ENCODE data around the gene ICE2.

Gene ICE2

DNA sequence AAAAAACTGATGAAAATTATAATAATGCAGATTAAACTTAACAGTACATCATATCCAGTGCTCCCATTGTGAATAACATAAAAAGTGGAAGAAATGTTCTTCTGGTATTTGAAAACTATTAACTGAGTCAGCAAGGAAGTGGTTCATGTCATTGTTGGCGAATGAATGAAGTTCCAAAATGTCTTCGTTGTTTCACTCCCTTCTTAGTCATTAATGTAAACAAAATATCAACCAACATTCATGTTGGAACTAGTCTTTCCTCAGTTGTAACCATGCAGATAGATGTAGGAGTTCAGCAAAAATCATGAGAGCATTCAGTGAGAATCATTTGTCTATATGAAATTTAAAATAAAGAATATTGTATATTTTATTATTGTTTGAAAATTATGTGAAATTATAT is 44.1 kb upstream of the ICE2 start:
- DNase-seq (ENCODE audit: extremely low read depth, low read depth) = no peak
- H3K4me3 ChIP-seq (replicated peaks; ENCODE audit: low read depth, low read length) = no peak overlapping the region
- TF ChIP-seq, protein P1, sequence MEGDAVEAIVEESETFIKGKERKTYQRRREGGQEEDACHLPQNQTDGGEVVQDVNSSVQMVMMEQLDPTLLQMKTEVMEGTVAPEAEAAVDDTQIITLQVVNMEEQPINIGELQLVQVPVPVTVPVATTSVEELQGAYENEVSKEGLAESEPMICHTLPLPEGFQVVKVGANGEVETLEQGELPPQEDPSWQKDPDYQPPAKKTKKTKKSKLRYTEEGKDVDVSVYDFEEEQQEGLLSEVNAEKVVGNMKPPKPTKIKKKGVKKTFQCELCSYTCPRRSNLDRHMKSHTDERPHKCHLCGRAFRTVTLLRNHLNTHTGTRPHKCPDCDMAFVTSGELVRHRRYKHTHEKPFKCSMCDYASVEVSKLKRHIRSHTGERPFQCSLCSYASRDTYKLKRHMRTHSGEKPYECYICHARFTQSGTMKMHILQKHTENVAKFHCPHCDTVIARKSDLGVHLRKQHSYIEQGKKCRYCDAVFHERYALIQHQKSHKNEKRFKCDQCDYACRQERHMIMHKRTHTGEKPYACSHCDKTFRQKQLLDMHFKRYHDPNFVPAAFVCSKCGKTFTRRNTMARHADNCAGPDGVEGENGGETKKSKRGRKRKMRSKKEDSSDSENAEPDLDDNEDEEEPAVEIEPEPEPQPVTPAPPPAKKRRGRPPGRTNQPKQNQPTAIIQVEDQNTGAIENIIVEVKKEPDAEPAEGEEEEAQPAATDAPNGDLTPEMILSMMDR (IDR thresholded peaks at IDR 0.05; ENCODE audit: low read depth, low read length, missing control alignments) = no peak

- TF ChIP-seq, protein P1 (IDR thresholded peaks at IDR 0.05; ENCODE audit: low read depth, low read length, missing control alignments) = peak; percentile 92
- no peak overlapping the region for H3K4me3 ChIP-seq (replicated peaks; ENCODE audit: low read depth, low read length)
- DNase-seq (ENCODE audit: extremely low read depth, low read depth) = peak; percentile 48
These were observed 42.0 kb upstream of the ICE2 start for GRCh38 chr15:60520825-60521368.

GRCh38 chr15:60520013-60520824 is 41.3 kb upstream of the ICE2 start:
- TF ChIP-seq, protein P1 (IDR thresholded peaks at IDR 0.05; ENCODE audit: low read depth, low read length, missing control alignments) = no peak
- no peak for DNase-seq (ENCODE audit: extremely low read depth, low read depth)
- H3K4me3 ChIP-seq (replicated peaks; ENCODE audit: low read depth, low read length) = no peak overlapping the region

- TF ChIP-seq, protein P1 (IDR thresholded peaks at IDR 0.05; ENCODE audit: low read depth, low read length, missing control alignments) = no peak
- H3K4me3 ChIP-seq (replicated peaks; ENCODE audit: low read depth, low read length) = no peak overlapping the region
- DNase-seq (ENCODE audit: extremely low read depth, low read depth) = no peak
These were observed 40.3 kb upstream of the ICE2 start for GRCh38 chr15:60519218-60519617.

DNA sequence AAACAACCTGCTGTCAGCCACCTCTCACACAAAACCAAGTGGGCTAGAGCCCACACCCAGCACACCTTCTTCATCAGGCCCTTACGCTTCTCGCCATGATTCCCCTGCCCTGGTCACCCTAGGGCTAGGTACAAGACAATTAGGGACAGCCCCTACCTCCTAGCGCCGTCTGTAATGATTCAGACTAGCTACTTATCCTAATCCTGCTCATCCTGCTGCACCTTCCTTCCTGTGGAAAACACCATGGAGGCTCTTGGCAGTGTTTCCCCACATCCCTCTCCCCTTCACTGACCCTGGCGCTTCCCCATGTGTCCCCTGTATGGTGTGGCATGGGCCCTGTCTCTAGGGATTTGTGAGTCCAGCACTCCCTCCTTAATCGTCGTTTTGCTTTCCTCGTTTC is 39.6 kb upstream of the ICE2 start:
- DNase-seq (ENCODE audit: extremely low read depth, low read depth) = no peak
- TF ChIP-seq, protein P1 (IDR thresholded peaks at IDR 0.05; ENCODE audit: low read depth, low read length, missing control alignments) = no peak
- no peak overlapping the region for H3K4me3 ChIP-seq (replicated peaks; ENCODE audit: low read depth, low read length)

DNA sequence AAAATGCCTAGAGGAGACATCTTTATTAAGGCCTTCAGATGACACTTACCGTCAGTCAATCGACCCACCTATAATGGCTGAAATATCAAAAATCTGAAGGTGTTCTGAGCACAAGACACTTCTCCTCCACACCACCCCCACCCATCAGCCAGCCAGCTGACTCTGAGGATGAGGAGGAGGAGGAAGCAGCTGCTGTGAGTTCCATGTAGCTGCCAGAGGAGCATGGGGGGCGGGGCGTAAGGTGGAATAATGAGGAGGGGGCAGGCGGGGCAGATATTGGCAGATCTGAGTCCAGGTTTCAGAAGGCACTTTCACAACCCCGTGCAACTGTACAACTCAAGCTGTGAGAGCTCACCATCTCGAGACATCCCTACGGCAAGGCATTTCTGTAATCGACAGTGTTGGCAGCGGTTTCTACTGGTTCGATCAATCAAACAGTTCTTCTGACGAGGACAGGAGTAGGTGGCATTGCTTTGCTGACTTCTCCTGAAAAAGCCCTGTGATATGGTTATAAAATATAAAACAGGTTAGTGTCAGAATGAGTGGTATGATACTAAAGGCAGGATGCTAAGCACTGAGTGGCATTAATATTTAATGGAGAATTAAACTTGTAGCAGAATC is 35.4 kb upstream of the ICE2 start:
- H3K4me3 ChIP-seq (replicated peaks; ENCODE audit: low read depth, low read length) = no peak overlapping the region
- DNase-seq (ENCODE audit: extremely low read depth, low read depth) = no peak
- TF ChIP-seq, protein P1 (IDR thresholded peaks at IDR 0.05; ENCODE audit: low read depth, low read length, missing control alignments) = no peak

Measured in HFF-Myc (cell line).